Fibroblast of the aortic adventitia (primary cell): ENCODE results near the gene ZSCAN21. TPM values are rescaled to one million over a fixed set of nuclear protein-coding genes. Genes with fewer than 3 reads are reported as not detected.

Experiments used
- DNase-seq: peaks from one replicate; pipeline ENCODE4 v3.0.0-alpha.2; 2010; ENCODE audit warnings: low read depth
- H3K4me3 ChIP-seq: 2 replicates; pipeline ENCODE4 v1.5.1; 2011; ENCODE audit warnings: low read depth, mild to moderate bottlenecking, control low read depth, low read length, moderate library complexity
- CTCF ChIP-seq: IDR thresholded peaks from 2 replicates; pipeline ENCODE4 v1.5.1; 2011; ENCODE audit warnings: mild to moderate bottlenecking, low read length, control low read depth, inconsistent platforms; ENCODE audit not compliant: insufficient read depth
- total RNA-seq: library from RNA; depleted of rRNA; stranded (reverse); fragments of >200 nt; gene quantifications from 2 replicates; pipeline ENCODE4 v1.2.3, GENCODE V29; 2012; ENCODE audit warnings: low replicate concordance

Gene ZSCAN21
- total RNA-seq, 1 donor, result 9.3 TPM

GRCh38 chr7:100082978-100083377 lies 33.4 kb downstream of the ZSCAN21 start:
- DNase-seq, result no peak
- no peak for TF ChIP-seq CTCF
- H3K4me3 ChIP-seq, result no peak overlapping the region

- no peak for DNase-seq
These were observed 35.9 kb downstream of the ZSCAN21 start for GRCh38 chr7:100085515-100085914.

GRCh38 chr7:100087055-100087750 lies 37.6 kb downstream of the ZSCAN21 start:
- H3K4me3 ChIP-seq, result no peak overlapping the region
- peak; percentile 100 for DNase-seq
- no peak for TF ChIP-seq CTCF

More at GRCh38 chr7:100085515-100085914, 35.9 kb downstream of the ZSCAN21 start:
- no peak overlapping the region for H3K4me3 ChIP-seq
- no peak for TF ChIP-seq CTCF

- DNase-seq, result no peak
- TF ChIP-seq CTCF, result no peak
- peak overlapping the region; percentile 96 for H3K4me3 ChIP-seq
These were observed 38.6 kb downstream of the ZSCAN21 start for GRCh38 chr7:100088095-100088620.

- no peak for TF ChIP-seq CTCF
- peak; percentile 69 for DNase-seq
These were observed 39.3 kb downstream of the ZSCAN21 start, which contains the start of gene COPS6 for GRCh38 chr7:100088621-100089457. Gene COPS6, plus strand, starts transcription at chr7:100088969. Its CDS starts 22 bp downstream, at chr7:100088991.

GRCh38 chr7:100089458-100090196 lies 40.1 kb downstream of the ZSCAN21 start:
- peak overlapping the region; percentile 96 for H3K4me3 ChIP-seq
- TF ChIP-seq CTCF, result no peak
- DNase-seq, result peak; percentile 53

More at GRCh38 chr7:100088621-100089457, 39.3 kb downstream of the ZSCAN21 start, which contains the start of gene COPS6:
- peak within 1 kb of the TSS; percentile 96 for H3K4me3 ChIP-seq
